GM12878 (cell line): ENCODE measurements around the gene NHLRC4. TPM values are rescaled to one million over a fixed set of nuclear protein-coding genes. Genes with fewer than 3 reads are reported as not detected.

ENCODE experiments used
- ATAC-seq: fragments of 200-7000 bp; cut with Tn5 transposase; 3 replicates; pipeline ENCODE4 v1.9.1; 2020; ENCODE audit warnings: mild to moderate bottlenecking, moderate library complexity
- BruUV-seq: library from RNA; stranded (reverse); fragments of 400-500 nt; replicated peaks from 2 replicates; lab custom pipeline; 2021; lab: Mats Ljungman, UMichigan
- CTCF ChIA-PET: fragments of 300-600 bp; sonication (Branson Sonifier 250); formaldehyde crosslinking; extraction: SDS; loops from one replicate; lab custom pipeline; 2021; ENCODE audit warnings: inconsistent platforms; lab: Yijun Ruan, JAX
- POLR2A ChIA-PET: fragments of 350-600 bp; formaldehyde crosslinking; extraction: SDS; loops from one replicate; lab custom pipeline; 2021; ENCODE audit warnings: inconsistent platforms; lab: Charles Lee
- RAD21 ChIA-PET: fragments of 300-600 bp; sonication (Branson Sonifier 250); formaldehyde crosslinking; loops from one replicate; lab custom pipeline; 2023; ENCODE audit warnings: antibody characterized with exemption; ENCODE audit not compliant: unreplicated experiment; lab: Charles Lee
- SMC1A ChIA-PET: fragments of 300-600 bp; sonication (Branson Sonifier 250); formaldehyde crosslinking; loops from one replicate; lab custom pipeline; 2023; ENCODE audit not compliant: unreplicated experiment, uncharacterized antibody; lab: Charles Lee
- DNase-seq: peaks from one replicate; pipeline ENCODE4 v3.0.0-alpha.2; 2011; ENCODE audit warnings: low read depth, low spot score
- FAIRE-seq: peaks from 3 replicates; lab custom pipeline; 2011; peaks lifted over from hg19 to GRCh38; lab: Jason Lieb, UNC
- H2AFZ ChIP-seq: 2 replicates; pipeline ENCODE4 v1.6.0; 2011; ENCODE audit warnings: low read depth, low read length, control low read depth; ENCODE audit not compliant: control insufficient read depth
- H3K27ac ChIP-seq: 2 replicates; pipeline ENCODE4 v1.5.1; 2011; ENCODE audit warnings: control low read depth; ENCODE audit not compliant: control insufficient read depth, insufficient read depth
- H3K27me3 ChIP-seq, 2 experiments: replicated peaks in 1 of 2; 2 replicates each; pipeline versions ENCODE4 v1.6.0 to v1.6.1; 2011; ENCODE audit warnings: low read length in 1 of 2; ENCODE audit not compliant: control insufficient read depth in 2 of 2, insufficient read depth in 2 of 2
- H3K36me3 ChIP-seq, 2 experiments: 2 replicates each; pipeline ENCODE4 v1.5.1; 2011; ENCODE audit warnings: low read length in 1 of 2; ENCODE audit not compliant: control insufficient read depth in 2 of 2, insufficient read depth in 2 of 2
- H3K4me1 ChIP-seq: 2 replicates; pipeline ENCODE4 v1.6.1; 2011; ENCODE audit warnings: mild to moderate bottlenecking, low read length, moderate library complexity, mixed read lengths; ENCODE audit not compliant: control insufficient read depth, insufficient read depth
- H3K4me2 ChIP-seq: 2 replicates; pipeline ENCODE4 v1.6.0; 2011; ENCODE audit warnings: control low read depth; ENCODE audit not compliant: control insufficient read depth, insufficient read depth
- H3K4me3 ChIP-seq: fragments of 200-600 bp; sonication (generic); 2 replicates; pipeline ENCODE4 v1.5.1; 2016
- H3K79me2 ChIP-seq: 2 replicates; pipeline ENCODE4 v1.6.0; 2011; ENCODE audit warnings: low read length; ENCODE audit not compliant: control insufficient read depth, insufficient read depth
- H3K9ac ChIP-seq: 2 replicates; pipeline ENCODE4 v1.8.0; 2011; ENCODE audit warnings: low read length, control low read depth, mixed read lengths; ENCODE audit not compliant: control insufficient read depth, insufficient read depth
- H3K9me3 ChIP-seq: replicated peaks from 3 replicates; pipeline ENCODE4 v1.5.1; 2011; ENCODE audit warnings: mild to moderate bottlenecking, low read length; ENCODE audit not compliant: control insufficient read depth, insufficient read depth
- H4K20me1 ChIP-seq: 2 replicates; pipeline ENCODE4 v1.6.0; 2011; ENCODE audit not compliant: control insufficient read depth, insufficient read depth
- CHD2 ChIP-seq: IDR thresholded peaks from 2 replicates; pipeline ENCODE4 v1.6.1; 2011; ENCODE audit warnings: low read depth, low read length, improper control_type of control experiment, borderline replicate concordance
- NFXL1 ChIP-seq: fragments of 450-650 bp; IDR thresholded peaks from 2 replicates; pipeline ENCODE4 v1.6.1; 2017; ENCODE audit warnings: antibody characterized with exemption, mild to moderate bottlenecking, borderline replicate concordance
- NFYA ChIP-seq: IDR thresholded peaks from 2 replicates; pipeline ENCODE4 v1.6.1; 2011; ENCODE audit warnings: low read depth, mild to moderate bottlenecking, low read length, improper control_type of control experiment, borderline replicate concordance
- NFYB ChIP-seq: IDR thresholded peaks from 2 replicates; pipeline ENCODE4 v1.6.1; 2011; ENCODE audit warnings: low read depth, mild to moderate bottlenecking, low read length, improper control_type of control experiment, moderate library complexity; ENCODE audit not compliant: insufficient read depth
- POLR2AphosphoS5 ChIP-seq: IDR thresholded peaks from 2 replicates; pipeline ENCODE4 v1.6.1; 2011; ENCODE audit warnings: mild to moderate bottlenecking, low read length, inconsistent platforms
- SREBF2 ChIP-seq: IDR thresholded peaks from 2 replicates; pipeline ENCODE4 v1.6.1; 2012; ENCODE audit warnings: mild to moderate bottlenecking, low read length
- SUZ12 ChIP-seq: fragments of 200-600 bp; sonication (generic); IDR thresholded peaks from one replicate; pipeline ENCODE4 v1.6.1; 2018; ENCODE audit warnings: antibody characterized with exemption, mild to moderate bottlenecking; ENCODE audit not compliant: unreplicated experiment
- TAF1 ChIP-seq: IDR thresholded peaks from 2 replicates; pipeline ENCODE4 v1.6.1; 2011; ENCODE audit warnings: mild to moderate bottlenecking, low read depth, low read length, borderline replicate concordance
- WGBS: methylation state at CpG from one replicate; pipeline ENCODE4 v1.1.6; 2016; ENCODE audit warnings: low lambda C conversion rate; ENCODE audit not compliant: insufficient replicate concordance, insufficient coverage; ENCODE audit errors: missing lambda C conversion rate; 5-methylcytosine and 5-hydroxymethylcytosine counted together
- in situ Hi-C: fragments of 300-500 bp; cut with MboI; formaldehyde crosslinking; loops from 9 replicates; pipeline ENCODE4 v1.14.3; 2018; ENCODE audit warnings: mixed read lengths
- intact Hi-C: fragments of 100-400 bp; cut with micrococcal nuclease; formaldehyde crosslinking; loops from one replicate; pipeline ENCODE4 v1.14.2; 2022; ENCODE audit not compliant: unreplicated experiment
- polyA plus RNA-seq, 11 experiments: library from polyadenylated mRNA; depleted of rRNA in 4 of 11; unstranded in 6 of 11; stranded (reverse) in 5 of 11; fragments of >200 nt; fragmentation: Nextera tagmentation in 4 of 11; fragmentation: Illumina TruSeq in 1 of 11; extraction: Ambion mirVana in 4 of 11; extraction: Trizol in 1 of 11; gene quantifications; 1 replicate in 1 of 11; 2 replicates in 10 of 11; pipeline versions ENCODE4 v1.2.1 to v1.2.3, GENCODE V29; 2011 to 2016; ENCODE audit warnings: inconsistent platforms in 2 of 11, missing spikeins in 2 of 11, low read depth in 1 of 11
- total RNA-seq, 4 experiments: library from RNA; depleted of rRNA in 3 of 4; stranded (reverse); fragments of >200 nt in 3 of 4; fragmentation: Illumina TruSeq in 1 of 4; extraction: Trizol in 1 of 4; gene quantifications; 2 replicates each; pipeline versions ENCODE4 v1.2.1 to v1.2.3, GENCODE V29; 2013 to 2021
- TF ChIP-seq, protein P1 (sequence below): IDR thresholded peaks from 2 replicates; pipeline ENCODE4 v1.6.1; 2012; ENCODE audit warnings: low read depth, low read length, improper control_type of control experiment
- TF ChIP-seq, protein P2 (sequence below): fragments of 450-650 bp; IDR thresholded peaks from 2 replicates; pipeline ENCODE4 v1.6.1; 2016; ENCODE audit warnings: mild to moderate bottlenecking

NHLRC4 gene
- total and polyA plus RNA-seq, 10 of the 15 experiments (the other 5 are each of a cell fraction or from before 2014, with no cell fraction given), result 0.07 to 1.1 (median 0.57) TPM; not detected in 3

- Histone ChIP-seq H3K36me3 (no peaks in the 10 kb centered on the region; a peak in 2 of 4 replicates), H2AFZ (no peak overlapping the region), H3K9ac (no peak overlapping the region), H3K79me2 (peaks cover 3% of the 10 kb centered on the region; the same call in 1 of the 2 replicates)
- ATAC-seq, result no peak
- no TSS peak for BruUV-seq
- intact Hi-C loops, result no loop called here
- ChIA-PET RAD21 (no interaction called here), CTCF (no interaction called here)
- 93% methylated on average over 34 of the region's 36 CpGs for WGBS
- no peak for TF ChIP-seq NFYA
- no peak for TF ChIP-seq SUZ12
- TF ChIP-seq SREBF2, result no peak
- no peak for TF ChIP-seq POLR2AphosphoS5
- no peak for TF ChIP-seq NFYB
- TF ChIP-seq, all 136 proteins: peak for 0
- H3K4me3 ChIP-seq, result no peak overlapping the region
- ChIA-PET SMC1A (no interaction called here), POLR2A (no interaction called here)
- no peaks in the 10 kb centered on the region for H3K4me1 ChIP-seq
- H3K27ac ChIP-seq, result no peak overlapping the region
- no peak for FAIRE-seq
- DNase-seq, result no peak
- in situ Hi-C loops, result no loop called here
- no peaks in the 10 kb centered on the region for H3K27me3 ChIP-seq
- no peaks in the 10 kb centered on the region for H4K20me1 ChIP-seq
- H3K9me3 ChIP-seq, result no peaks in the 10 kb centered on the region
- H3K4me2 ChIP-seq, result no peak overlapping the region
Observed at GRCh38 chr16:575354-576196, 8.8 kb downstream of the NHLRC4 start.

- Histone ChIP-seq H3K27ac (no peak overlapping the region), H3K36me3 (no peaks in the 10 kb centered on the region; a peak in 2 of 4 replicates), H3K9ac (no peak overlapping the region), H3K4me2 (no peak overlapping the region), H4K20me1 (no peaks in the 10 kb centered on the region), H3K4me1 (no peaks in the 10 kb centered on the region), H3K9me3 (no peaks in the 10 kb centered on the region), H3K27me3 (no peaks in the 10 kb centered on the region), H2AFZ (no peak overlapping the region), H3K79me2 (no peaks in the 10 kb centered on the region), H3K4me3 (no peak overlapping the region)
- ChIA-PET SMC1A (no interaction called here), CTCF (interaction anchor here (1.0 kb wide), 1 partner anchor 60 kb away, joined by 4 read pairs; the partner anchor contains the start of gene METTL26), POLR2A (no interaction called here), RAD21 (no interaction called here)
- WGBS, result 82% methylated on average over 21 of the region's 21 CpGs
- ATAC-seq (no peak), DNase-seq (no peak), FAIRE-seq (no peak)
- no TSS peak for BruUV-seq
- in situ Hi-C loops (no loop called here), intact Hi-C loops (no loop called here)
- TF ChIP-seq, protein P1, sequence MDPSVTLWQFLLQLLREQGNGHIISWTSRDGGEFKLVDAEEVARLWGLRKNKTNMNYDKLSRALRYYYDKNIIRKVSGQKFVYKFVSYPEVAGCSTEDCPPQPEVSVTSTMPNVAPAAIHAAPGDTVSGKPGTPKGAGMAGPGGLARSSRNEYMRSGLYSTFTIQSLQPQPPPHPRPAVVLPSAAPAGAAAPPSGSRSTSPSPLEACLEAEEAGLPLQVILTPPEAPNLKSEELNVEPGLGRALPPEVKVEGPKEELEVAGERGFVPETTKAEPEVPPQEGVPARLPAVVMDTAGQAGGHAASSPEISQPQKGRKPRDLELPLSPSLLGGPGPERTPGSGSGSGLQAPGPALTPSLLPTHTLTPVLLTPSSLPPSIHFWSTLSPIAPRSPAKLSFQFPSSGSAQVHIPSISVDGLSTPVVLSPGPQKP, result no peak
- TF ChIP-seq CHD2 (no peak), TAF1 (no peak), NFXL1 (no peak)
- TF ChIP-seq, protein P2, sequence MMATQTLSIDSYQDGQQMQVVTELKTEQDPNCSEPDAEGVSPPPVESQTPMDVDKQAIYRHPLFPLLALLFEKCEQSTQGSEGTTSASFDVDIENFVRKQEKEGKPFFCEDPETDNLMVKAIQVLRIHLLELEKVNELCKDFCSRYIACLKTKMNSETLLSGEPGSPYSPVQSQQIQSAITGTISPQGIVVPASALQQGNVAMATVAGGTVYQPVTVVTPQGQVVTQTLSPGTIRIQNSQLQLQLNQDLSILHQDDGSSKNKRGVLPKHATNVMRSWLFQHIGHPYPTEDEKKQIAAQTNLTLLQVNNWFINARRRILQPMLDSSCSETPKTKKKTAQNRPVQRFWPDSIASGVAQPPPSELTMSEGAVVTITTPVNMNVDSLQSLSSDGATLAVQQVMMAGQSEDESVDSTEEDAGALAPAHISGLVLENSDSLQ, result no peak
Observed at GRCh38 chr16:576197-576822, 9.5 kb downstream of the NHLRC4 start.
